Measurements from ENCODE around the gene YWHAQ. TPM values are rescaled to one million over a fixed set of nuclear protein-coding genes. Genes with fewer than 3 reads are reported as not detected.
A peak's percentile ranks its signal among the peaks of the same experiment; 100 is the strongest.

YWHAQ gene
- 246 and 284 TPM in 2 replicates for total RNA-seq

- no peak for TF ChIP-seq CTCF (IDR thresholded peaks at IDR 0.05; ENCODE audit: insufficient read depth, low read length, poor library complexity, severe bottlenecking)
- H3K27me3 ChIP-seq (ENCODE audit: control insufficient read depth, insufficient read depth, low read length), result no peaks in the 10 kb centered on the region
- peaks cover 3% of the 10 kb centered on the region for H3K36me3 ChIP-seq (ENCODE audit: control insufficient read depth, insufficient read depth, low read length)
- H3K4me3 ChIP-seq (ENCODE audit: low read depth, low read length), result peak within 1 kb of the TSS; percentile 98
- DNase-seq (ENCODE audit: low read depth), result peak; percentile 89
Observed at GRCh38 chr2:9630736-9631552, at the start of gene YWHAQ. TSS of gene YWHAQ (minus strand) at chr2:9630997. CDS start at chr2:9630452, 545 bp downstream.

- Histone ChIP-seq H3K36me3 (ENCODE audit: control insufficient read depth, insufficient read depth, low read length) (no peaks in the 10 kb centered on the region), H3K27me3 (ENCODE audit: control insufficient read depth, insufficient read depth, low read length) (no peaks in the 10 kb centered on the region), H3K4me3 (ENCODE audit: low read depth, low read length) (no peak overlapping the region)
- DNase-seq (ENCODE audit: low read depth), result no peak
- TF ChIP-seq CTCF (IDR thresholded peaks at IDR 0.05; ENCODE audit: insufficient read depth, low read length, poor library complexity, severe bottlenecking), result no peak
Observed at GRCh38 chr2:9680082-9680481, 49.3 kb upstream of the YWHAQ start.

GRCh38 chr2:9679218-9679617 is 48.4 kb upstream of the YWHAQ start:
- Histone ChIP-seq H3K36me3 (ENCODE audit: control insufficient read depth, insufficient read depth, low read length) (no peaks in the 10 kb centered on the region), H3K4me3 (ENCODE audit: low read depth, low read length) (no peak overlapping the region), H3K27me3 (ENCODE audit: control insufficient read depth, insufficient read depth, low read length) (no peaks in the 10 kb centered on the region)
- no peak for DNase-seq (ENCODE audit: low read depth)
- TF ChIP-seq CTCF (IDR thresholded peaks at IDR 0.05; ENCODE audit: insufficient read depth, low read length, poor library complexity, severe bottlenecking), result no peak

- DNase-seq (ENCODE audit: low read depth), result no peak
- Histone ChIP-seq H3K36me3 (ENCODE audit: control insufficient read depth, insufficient read depth, low read length) (no peaks in the 10 kb centered on the region), H3K4me3 (ENCODE audit: low read depth, low read length) (no peak overlapping the region), H3K27me3 (ENCODE audit: control insufficient read depth, insufficient read depth, low read length) (no peaks in the 10 kb centered on the region)
- TF ChIP-seq CTCF (IDR thresholded peaks at IDR 0.05; ENCODE audit: insufficient read depth, low read length, poor library complexity, severe bottlenecking), result no peak
Observed at GRCh38 chr2:9678544-9678943, 47.7 kb upstream of the YWHAQ start.

GRCh38 chr2:9675415-9676351 is 44.9 kb upstream of the YWHAQ start:
- Histone ChIP-seq H3K36me3 (ENCODE audit: control insufficient read depth, insufficient read depth, low read length) (no peaks in the 10 kb centered on the region), H3K4me3 (ENCODE audit: low read depth, low read length) (peak overlapping the region; percentile 10), H3K27me3 (ENCODE audit: control insufficient read depth, insufficient read depth, low read length) (no peaks in the 10 kb centered on the region)
- peak; percentile 98 for DNase-seq (ENCODE audit: low read depth)
- TF ChIP-seq CTCF (IDR thresholded peaks at IDR 0.05; ENCODE audit: insufficient read depth, low read length, poor library complexity, severe bottlenecking), result no peak

All from kidney epithelial cell (primary cell).